ENCODE measurements around the gene TOP2A. TPM values are rescaled to one million over a fixed set of nuclear protein-coding genes. Genes with fewer than 3 reads are reported as not detected.

The TOP2A gene
- total RNA-seq, 4 donors from 2014 or later = 0.26 to 1.6 (median 1.0) TPM

DNA sequence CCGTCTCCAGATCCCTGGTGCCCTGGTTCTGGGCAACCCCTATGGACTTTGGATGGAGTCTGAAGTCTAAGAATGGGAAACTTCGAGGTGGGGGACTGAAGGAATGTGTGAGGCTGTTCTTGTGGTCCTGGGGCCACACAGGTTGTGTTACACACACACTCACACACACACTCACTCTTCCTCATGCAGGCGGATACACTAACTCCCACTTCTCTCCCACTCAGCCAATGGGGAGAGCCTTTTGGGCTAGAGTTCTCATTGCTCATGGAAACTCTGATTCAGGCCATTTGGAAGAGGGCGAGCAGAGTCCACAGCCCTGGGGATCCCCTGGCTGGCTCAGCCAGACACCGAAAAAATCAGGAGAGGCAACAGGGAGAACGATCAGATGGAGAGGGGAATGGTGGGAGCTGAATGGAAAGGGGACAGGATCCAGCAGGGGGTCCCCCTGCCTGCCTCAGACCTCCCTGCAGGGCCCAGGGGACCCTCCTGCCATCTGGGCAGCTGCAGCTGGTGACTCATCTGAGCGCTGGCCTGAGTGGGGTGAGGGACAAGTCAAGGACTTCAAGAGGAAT is 34.6 kb upstream of the TOP2A start:
- intact Hi-C loops (cut with DNase I; ENCODE audit: low total_unique reads) = no loop called here
- in situ Hi-C loops (cut with MboI; ENCODE audit: low sequenced_read_pairs in 4 of 4) = no loop called here
- ATAC-seq = peak; percentile 46 to 59
- Histone ChIP-seq H3K27me3 (no peaks in the 10 kb centered on the region), H3K9me3 (no peaks in the 10 kb centered on the region), H3K27ac (peak overlapping the region; percentile 50 to 72 (median 70)), H3K36me3 (peaks cover 0 to 7% of the 10 kb centered on the region in 2 donors), H3K4me1 (peaks cover 36 to 43% of the 10 kb centered on the region in 2 donors), H3K4me3 (no peak overlapping the region)
- TF ChIP-seq POLR2A (IDR thresholded peaks at IDR 0.05) = no peak
- TF ChIP-seq, protein P1, sequence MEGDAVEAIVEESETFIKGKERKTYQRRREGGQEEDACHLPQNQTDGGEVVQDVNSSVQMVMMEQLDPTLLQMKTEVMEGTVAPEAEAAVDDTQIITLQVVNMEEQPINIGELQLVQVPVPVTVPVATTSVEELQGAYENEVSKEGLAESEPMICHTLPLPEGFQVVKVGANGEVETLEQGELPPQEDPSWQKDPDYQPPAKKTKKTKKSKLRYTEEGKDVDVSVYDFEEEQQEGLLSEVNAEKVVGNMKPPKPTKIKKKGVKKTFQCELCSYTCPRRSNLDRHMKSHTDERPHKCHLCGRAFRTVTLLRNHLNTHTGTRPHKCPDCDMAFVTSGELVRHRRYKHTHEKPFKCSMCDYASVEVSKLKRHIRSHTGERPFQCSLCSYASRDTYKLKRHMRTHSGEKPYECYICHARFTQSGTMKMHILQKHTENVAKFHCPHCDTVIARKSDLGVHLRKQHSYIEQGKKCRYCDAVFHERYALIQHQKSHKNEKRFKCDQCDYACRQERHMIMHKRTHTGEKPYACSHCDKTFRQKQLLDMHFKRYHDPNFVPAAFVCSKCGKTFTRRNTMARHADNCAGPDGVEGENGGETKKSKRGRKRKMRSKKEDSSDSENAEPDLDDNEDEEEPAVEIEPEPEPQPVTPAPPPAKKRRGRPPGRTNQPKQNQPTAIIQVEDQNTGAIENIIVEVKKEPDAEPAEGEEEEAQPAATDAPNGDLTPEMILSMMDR (IDR thresholded peaks at IDR 0.05 in 4 of 5, conservative IDR thresholded peaks at IDR 0.05 in 1 of 5) = no peak
- DNase-seq = peak in 1 of 2 donors; percentile 48

DNA sequence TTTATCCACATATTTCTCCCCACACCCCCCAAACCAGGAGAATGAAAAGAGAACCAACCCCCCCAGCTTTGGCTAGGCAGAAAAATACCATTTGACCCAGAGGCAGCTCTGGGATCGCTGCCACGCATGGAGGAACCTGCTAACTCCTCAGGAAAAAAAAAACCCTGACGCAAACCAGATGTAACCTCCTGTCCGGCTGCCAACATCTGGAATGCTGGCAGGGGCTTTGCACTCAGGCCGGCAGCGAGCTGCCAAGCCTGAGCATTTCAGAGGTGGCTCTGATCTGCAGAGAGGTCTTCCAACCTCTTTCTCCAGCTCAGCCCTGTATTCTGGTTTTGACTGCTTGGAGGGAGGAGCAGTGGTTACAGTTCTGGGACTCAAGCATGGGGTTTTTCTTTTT is 33.7 kb upstream of the TOP2A start:
- ATAC-seq (peak; percentile 44 to 49), DNase-seq (peak in 1 of 2 donors; percentile 72)
- Histone ChIP-seq H3K27me3 (no peaks in the 10 kb centered on the region), H3K36me3 (peaks cover 0 to 7% of the 10 kb centered on the region in 2 donors), H3K4me3 (no peak overlapping the region), H3K4me1 (peaks cover 36 to 43% of the 10 kb centered on the region in 2 donors), H3K9me3 (no peaks in the 10 kb centered on the region), H3K27ac (peak overlapping the region; percentile 50 to 72 (median 70))
- TF ChIP-seq POLR2A (IDR thresholded peaks at IDR 0.05) = no peak
- TF ChIP-seq, protein P1 (IDR thresholded peaks at IDR 0.05 in 4 of 5, conservative IDR thresholded peaks at IDR 0.05 in 1 of 5) = no peak
- in situ Hi-C loops (cut with MboI; ENCODE audit: low sequenced_read_pairs in 4 of 4) = no loop called here
- intact Hi-C loops (cut with DNase I; ENCODE audit: low total_unique reads) = no loop called here

DNA sequence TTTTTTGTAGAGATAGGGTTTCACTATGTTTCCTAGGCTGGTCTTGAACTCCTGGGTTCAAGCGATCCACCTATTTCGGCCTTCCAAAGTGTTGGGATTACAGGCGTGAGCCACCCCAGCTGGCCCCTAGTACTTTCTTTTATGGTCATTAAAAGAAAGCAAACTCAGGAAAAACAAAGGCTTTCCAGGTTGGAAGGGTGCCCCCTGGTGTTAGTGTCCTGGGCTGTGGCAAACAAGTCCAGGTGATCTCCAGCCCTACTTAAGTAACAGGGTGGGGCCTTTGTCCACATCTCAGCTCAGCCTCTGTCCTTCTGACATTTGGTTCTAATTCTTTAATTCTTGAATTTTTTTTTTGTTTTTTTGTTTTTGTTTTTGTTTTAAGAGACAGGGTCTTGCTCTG is 32.5 kb upstream of the TOP2A start:
- Histone ChIP-seq H3K9me3 (no peaks in the 10 kb centered on the region), H3K36me3 (no peaks in the 10 kb centered on the region), H3K27ac (peak overlapping the region; percentile 50 to 72 (median 70)), H3K27me3 (no peaks in the 10 kb centered on the region), H3K4me3 (no peak overlapping the region), H3K4me1 (peaks cover 36 to 43% of the 10 kb centered on the region in 2 donors)
- TF ChIP-seq, protein P1 (IDR thresholded peaks at IDR 0.05 in 4 of 5, conservative IDR thresholded peaks at IDR 0.05 in 1 of 5) = peak in 4 of 5 experiments; percentile 18 to 52 (median 29)
- TF ChIP-seq POLR2A (IDR thresholded peaks at IDR 0.05) = no peak
- DNase-seq (no peak), ATAC-seq (no peak)
- intact Hi-C loops (cut with DNase I; ENCODE audit: low total_unique reads) = no loop called here
- in situ Hi-C loops (cut with MboI; ENCODE audit: low sequenced_read_pairs in 4 of 4) = no loop called here

DNA sequence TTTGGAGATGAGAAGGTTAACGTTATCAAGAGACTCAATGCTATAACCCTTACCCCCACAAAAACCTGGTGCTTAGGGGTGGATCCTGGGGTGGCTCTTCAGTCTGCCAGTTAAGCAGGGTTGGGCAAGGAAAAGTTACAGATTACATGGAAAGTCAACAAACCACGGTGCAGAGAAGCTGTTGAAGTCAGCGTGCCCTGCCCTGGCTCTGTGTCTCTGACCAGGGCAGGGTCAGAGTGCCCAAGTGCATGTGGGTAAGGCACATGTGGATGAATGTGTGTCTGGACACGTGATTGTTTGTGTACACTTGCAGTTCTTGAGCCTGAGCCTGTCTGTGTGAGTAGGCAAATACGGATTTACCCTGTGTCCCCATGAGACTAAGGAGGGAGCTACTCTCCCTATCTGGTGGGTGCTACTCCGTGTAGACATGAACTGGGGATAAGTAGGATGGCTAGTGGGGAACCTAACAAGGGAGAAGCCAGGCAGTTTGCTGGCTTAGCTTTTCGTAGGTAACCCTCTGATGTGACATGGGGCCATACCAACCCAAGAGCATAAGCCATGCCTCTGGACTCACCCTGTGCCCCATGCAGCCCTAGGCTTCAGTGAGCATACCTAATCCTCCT is 31.1 kb upstream of the TOP2A start:
- H3K4me3 ChIP-seq = no peak overlapping the region
- ATAC-seq (no peak), DNase-seq (no peak)
- no peaks in the 10 kb centered on the region for H3K27me3 ChIP-seq
- H3K9me3 ChIP-seq = no peaks in the 10 kb centered on the region
- intact Hi-C loops (cut with DNase I; ENCODE audit: low total_unique reads) (no loop called here), in situ Hi-C loops (cut with MboI; ENCODE audit: low sequenced_read_pairs in 4 of 4) (loop anchor here in 2 of 4 donors (10.0 to 25.0 kb wide), 2 partner anchors 86 to 89 kb away; no protein-coding TSS in a partner anchor)
- TF ChIP-seq POLR2A (IDR thresholded peaks at IDR 0.05) = no peak
- TF ChIP-seq, protein P1 (IDR thresholded peaks at IDR 0.05 in 4 of 5, conservative IDR thresholded peaks at IDR 0.05 in 1 of 5) = no peak
- H3K4me1 ChIP-seq = peaks cover 36 to 43% of the 10 kb centered on the region in 2 donors
- H3K36me3 ChIP-seq = no peaks in the 10 kb centered on the region
- H3K27ac ChIP-seq = peak overlapping the region; percentile 60 to 79 (median 70)
